Measurements from ENCODE around the gene ADRA2C.

ADRA2C gene

DNA sequence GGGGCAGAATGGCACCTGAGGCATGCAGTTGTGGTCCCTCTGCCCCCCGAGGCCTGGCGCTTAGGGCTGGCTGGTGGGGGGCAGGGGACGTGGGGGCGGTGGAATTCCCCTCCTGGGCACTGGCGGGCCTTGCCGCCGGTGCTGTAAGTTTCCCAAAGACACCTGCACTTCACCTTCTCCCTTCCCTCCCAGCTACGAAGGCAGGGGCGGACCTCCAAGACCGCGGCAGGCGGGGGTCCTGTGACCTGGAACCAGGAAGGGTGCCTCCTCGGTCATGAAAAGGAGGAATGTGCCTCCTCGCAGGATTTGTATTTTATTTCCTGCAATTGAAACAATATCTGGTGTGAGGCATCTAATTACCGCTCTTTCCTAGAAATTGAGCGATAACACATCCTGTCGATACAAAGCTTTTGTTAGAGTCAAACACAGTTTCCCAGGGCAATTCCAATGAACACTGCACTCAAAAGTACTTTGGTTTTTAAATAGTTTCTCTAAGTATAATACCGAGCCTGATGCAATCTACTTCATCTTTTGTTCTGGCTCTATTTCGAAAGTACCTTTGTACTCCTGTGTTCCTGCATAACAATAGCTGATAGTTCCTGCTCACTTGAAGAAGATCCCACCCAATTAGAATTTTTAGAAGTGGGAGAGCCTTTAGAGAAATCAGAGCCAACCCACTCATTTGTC lies 12.3 kb upstream of the ADRA2C start:
- DNase-seq (ENCODE audit: low read depth): no peak
- no peak overlapping the region for H3K4me3 ChIP-seq (ENCODE audit: control insufficient read depth, low read depth, low read length)
- no peak for TF ChIP-seq CTCF (conservative IDR thresholded peaks at IDR 0.05; ENCODE audit: control insufficient read depth, insufficient read depth, low read depth, low read length)

DNA sequence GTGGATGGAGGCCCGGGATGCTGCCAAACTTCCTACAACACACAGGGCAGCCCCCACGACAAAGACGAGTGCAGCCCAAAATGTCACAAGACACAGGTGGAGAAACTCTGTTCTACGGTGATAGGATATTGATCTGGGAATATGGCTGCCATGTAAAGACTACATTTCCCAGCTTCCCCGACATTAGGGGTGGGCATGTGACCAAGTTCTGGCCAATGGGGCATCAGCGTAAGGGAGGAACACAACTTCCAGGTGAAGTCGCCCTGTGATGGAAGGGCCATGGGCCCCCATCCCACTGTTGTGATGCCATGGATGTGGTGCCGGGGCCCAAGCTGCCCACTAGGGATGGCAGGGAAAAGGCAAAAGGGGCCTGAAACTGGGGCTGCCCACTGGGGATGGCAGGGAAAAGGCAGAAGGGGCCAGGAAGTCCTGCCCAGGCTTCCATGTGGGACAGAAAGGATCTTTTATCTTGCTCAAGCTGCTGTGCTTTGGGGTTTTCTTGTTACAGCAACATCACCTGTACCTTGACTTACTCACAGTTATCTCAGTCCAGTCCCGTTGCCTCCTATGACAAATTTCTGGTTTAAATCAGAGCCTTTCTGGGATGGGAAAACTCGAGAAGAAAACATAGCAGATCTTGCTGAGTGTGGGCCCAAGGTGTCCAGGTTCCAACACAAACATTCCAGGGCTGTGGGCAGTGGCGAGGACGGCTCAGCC lies 9.7 kb upstream of the ADRA2C start:
- no peak for TF ChIP-seq CTCF (conservative IDR thresholded peaks at IDR 0.05; ENCODE audit: control insufficient read depth, insufficient read depth, low read depth, low read length)
- H3K4me3 ChIP-seq (ENCODE audit: control insufficient read depth, low read depth, low read length): no peak overlapping the region
- DNase-seq (ENCODE audit: low read depth): no peak

DNA sequence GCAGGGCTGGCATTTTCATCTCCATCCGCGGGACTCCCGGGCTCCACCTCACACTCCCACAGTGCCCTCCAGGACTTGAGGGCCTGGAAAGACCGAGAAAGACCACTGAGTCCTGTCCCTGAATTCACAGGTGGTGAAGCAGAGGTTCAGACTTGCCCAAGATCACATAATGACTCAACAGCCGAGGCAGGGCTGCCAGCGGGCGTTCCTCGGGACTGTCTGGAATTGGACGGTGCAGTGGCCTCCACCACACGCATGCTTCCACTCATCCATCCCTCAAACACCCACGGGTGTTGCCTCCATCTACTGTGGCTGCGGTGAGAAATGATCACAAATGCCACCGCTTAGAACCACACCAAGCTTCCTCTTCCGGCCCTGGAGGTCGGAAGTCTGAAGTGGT lies 6.9 kb upstream of the ADRA2C start:
- TF ChIP-seq CTCF (conservative IDR thresholded peaks at IDR 0.05; ENCODE audit: control insufficient read depth, insufficient read depth, low read depth, low read length): no peak
- no peak for DNase-seq (ENCODE audit: low read depth)
- no peak overlapping the region for H3K4me3 ChIP-seq (ENCODE audit: control insufficient read depth, low read depth, low read length)

DNA sequence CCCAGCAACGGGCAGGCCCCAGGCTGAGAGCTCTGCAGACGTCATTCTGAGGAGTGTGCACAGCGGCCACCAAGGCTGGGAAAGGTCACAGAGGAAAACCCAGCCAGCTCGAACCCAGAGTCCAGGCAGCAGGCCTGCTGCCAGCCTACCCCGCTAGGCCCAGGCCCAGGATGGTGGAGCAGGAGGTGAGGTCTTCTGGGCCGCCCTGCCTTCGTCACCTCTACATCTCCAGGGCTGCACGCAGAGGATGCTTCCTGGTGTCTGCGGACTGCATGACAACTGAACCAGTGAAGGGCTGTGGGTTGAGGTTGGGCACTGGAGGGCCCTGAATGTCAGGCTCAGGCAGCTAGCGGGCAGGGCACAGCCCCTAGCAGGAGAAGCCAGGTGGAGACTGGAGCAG lies 5.8 kb upstream of the ADRA2C start:
- no peak overlapping the region for H3K4me3 ChIP-seq (ENCODE audit: control insufficient read depth, low read depth, low read length)
- no peak for TF ChIP-seq CTCF (conservative IDR thresholded peaks at IDR 0.05; ENCODE audit: control insufficient read depth, insufficient read depth, low read depth, low read length)
- no peak for DNase-seq (ENCODE audit: low read depth)

DNA sequence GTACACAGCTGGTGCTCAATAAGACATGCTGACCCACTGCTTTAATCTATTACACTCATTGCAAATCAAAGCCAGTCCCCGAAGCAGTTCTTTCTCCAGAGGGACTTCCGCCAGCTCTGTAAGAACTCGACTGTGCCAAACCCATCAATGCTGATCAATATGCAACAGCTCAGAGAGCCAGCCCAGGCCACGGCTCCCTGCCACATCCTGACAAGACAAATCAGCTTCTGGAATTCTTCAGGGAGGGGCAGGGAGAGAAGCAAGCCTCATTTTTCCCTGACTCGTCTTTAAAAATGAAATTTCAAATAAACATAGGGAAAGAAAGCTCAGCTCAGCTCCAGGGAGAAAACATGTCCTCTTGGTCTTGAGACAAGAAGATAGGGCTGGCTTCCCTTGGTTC lies 5.3 kb upstream of the ADRA2C start:
- DNase-seq (ENCODE audit: low read depth): no peak
- H3K4me3 ChIP-seq (ENCODE audit: control insufficient read depth, low read depth, low read length): no peak overlapping the region
- TF ChIP-seq CTCF (conservative IDR thresholded peaks at IDR 0.05; ENCODE audit: control insufficient read depth, insufficient read depth, low read depth, low read length): no peak

DNA sequence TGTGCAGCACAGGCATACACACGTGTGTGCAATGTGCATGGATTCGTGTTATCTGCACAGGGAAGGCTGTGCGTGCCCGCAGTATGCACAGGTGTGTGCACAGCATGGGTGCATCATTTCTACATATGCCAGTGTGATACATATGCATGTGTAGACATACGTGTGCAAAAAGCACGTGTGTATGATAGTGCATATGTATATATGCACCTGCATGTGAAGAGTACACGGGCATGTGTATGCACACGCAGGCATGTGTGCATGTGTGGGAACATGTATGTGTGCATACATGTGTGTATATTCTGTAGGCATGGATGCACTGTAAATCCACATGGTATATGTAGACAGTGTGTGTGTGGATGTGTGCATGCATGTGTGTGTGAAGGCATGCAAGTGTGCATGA lies 3.9 kb upstream of the ADRA2C start:
- no peak for DNase-seq (ENCODE audit: low read depth)
- TF ChIP-seq CTCF (conservative IDR thresholded peaks at IDR 0.05; ENCODE audit: control insufficient read depth, insufficient read depth, low read depth, low read length): no peak
- H3K4me3 ChIP-seq (ENCODE audit: control insufficient read depth, low read depth, low read length): no peak overlapping the region

Measured in fibroblast of mammary gland (primary cell).